GM21825 (cell line): ENCODE results near the gene ITGB1.

Experiments
- ATAC-seq: cut with Tn5 transposase; IDR thresholded peaks from one replicate; pipeline ENCODE4 v1.9.1; 2021; ENCODE audit warnings: mild to moderate bottlenecking, moderate library complexity; ENCODE audit not compliant: unreplicated experiment

The ITGB1 gene

GRCh38 chr10:32893434-32893833 lies 64.6 kb downstream of the ITGB1 start:
- no peak for ATAC-seq

- no peak for ATAC-seq
Measured at GRCh38 chr10:32891261-32891660, 66.8 kb downstream of the ITGB1 start.

GRCh38 chr10:32890444-32890843 lies 67.6 kb downstream of the ITGB1 start:
- ATAC-seq: no peak

GRCh38 chr10:32889631-32890212 lies 68.3 kb downstream of the ITGB1 start:
- no peak for ATAC-seq

- no peak for ATAC-seq
Measured at GRCh38 chr10:32888161-32888927, 69.7 kb downstream of the ITGB1 start.

- no peak for ATAC-seq
Measured at GRCh38 chr10:32887481-32887880, 70.5 kb downstream of the ITGB1 start.

- ATAC-seq: no peak
Measured at GRCh38 chr10:32882076-32882475, 76.0 kb downstream of the ITGB1 start.

- ATAC-seq: no peak
Measured at GRCh38 chr10:32878646-32879045, 79.4 kb downstream of the ITGB1 start.

GRCh38 chr10:32877915-32878314 lies 80.1 kb downstream of the ITGB1 start:
- no peak for ATAC-seq

- ATAC-seq: no peak
Measured at GRCh38 chr10:32865170-32865569, 92.9 kb downstream of the ITGB1 start.

GRCh38 chr10:32854435-32854834 lies 103.6 kb downstream of the ITGB1 start:
- ATAC-seq: no peak

GRCh38 chr10:32851301-32851700 lies 106.7 kb downstream of the ITGB1 start:
- ATAC-seq: no peak
